Progenitor cell of endocrine pancreas (in vitro differentiated cells): Measurements from ENCODE around the gene SDK2. TPM values are rescaled to one million over a fixed set of nuclear protein-coding genes. Genes with fewer than 3 reads are reported as not detected.

Experiments used
- DNase-seq: peaks from one replicate; pipeline ENCODE4 v3.0.0; 2021; ENCODE audit warnings: low spot score; ENCODE audit not compliant: unreplicated experiment
- H3K27ac Mint-ChIP-seq: 2 replicates; pipeline ENCODE4 v1.8.0; 2021; ENCODE audit warnings: mild to moderate bottlenecking, moderate library complexity, mixed read lengths
- H3K27me3 Mint-ChIP-seq: 2 replicates; pipeline ENCODE4 v1.8.0; 2021; ENCODE audit warnings: mixed read lengths
- H3K36me3 Mint-ChIP-seq: 2 replicates; pipeline ENCODE4 v1.8.0; 2022; ENCODE audit warnings: mixed read lengths; ENCODE audit not compliant: insufficient read depth
- H3K4me1 Mint-ChIP-seq: 2 replicates; pipeline ENCODE4 v1.8.0; 2021; ENCODE audit warnings: low read depth, mixed read lengths
- H3K4me3 Mint-ChIP-seq: 2 replicates; pipeline ENCODE4 v1.8.0; 2021; ENCODE audit warnings: low read depth, mild to moderate bottlenecking, moderate library complexity, mixed read lengths
- H3K9me3 Mint-ChIP-seq: 2 replicates; pipeline ENCODE4 v1.8.0; 2021; ENCODE audit warnings: low read depth, mixed read lengths
- CTCF ChIP-seq: fragments of 200-600 bp; sonication (generic); IDR thresholded peaks from one replicate; pipeline ENCODE4 v1.5.0; 2021; ENCODE audit warnings: antibody characterized with exemption, mild to moderate bottlenecking; ENCODE audit not compliant: unreplicated experiment
- total RNA-seq: library from RNA; stranded (reverse); gene quantifications from 2 replicates; pipeline ENCODE4 v1.2.1, GENCODE V29; 2021

SDK2 gene
- total RNA-seq, 1 donor from 2014 or later = 6.7 TPM

DNA sequence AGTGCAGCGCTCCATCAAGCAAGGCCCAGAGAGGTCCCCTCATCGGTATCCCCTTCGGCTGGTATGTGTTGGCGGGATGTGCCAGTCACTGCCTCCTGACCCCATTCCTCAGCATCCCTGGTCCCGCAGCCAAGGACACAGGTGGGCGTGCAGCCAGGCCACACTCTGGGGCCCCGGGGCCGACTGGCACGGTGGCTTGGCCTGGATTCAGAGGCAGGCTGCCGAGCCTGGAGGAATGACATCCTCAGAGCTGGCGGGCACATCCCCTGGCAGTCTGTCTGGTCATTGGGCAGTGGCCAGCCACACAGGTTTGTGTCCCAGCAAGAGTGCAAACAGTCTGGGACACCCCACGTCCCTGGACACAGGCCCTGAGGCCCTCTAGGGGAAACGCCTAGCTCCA, 111.1 kb downstream of the SDK2 start:
- no peak overlapping the region for H3K4me3 Mint-ChIP-seq
- H3K36me3 Mint-ChIP-seq = no peaks in the 10 kb centered on the region
- H3K27ac Mint-ChIP-seq = no peak overlapping the region
- peaks cover 21% of the 10 kb centered on the region for H3K4me1 Mint-ChIP-seq
- DNase-seq = no peak
- peaks cover 20% of the 10 kb centered on the region for H3K27me3 Mint-ChIP-seq
- no peaks in the 10 kb centered on the region for H3K9me3 Mint-ChIP-seq
- TF ChIP-seq CTCF = no peak

DNA sequence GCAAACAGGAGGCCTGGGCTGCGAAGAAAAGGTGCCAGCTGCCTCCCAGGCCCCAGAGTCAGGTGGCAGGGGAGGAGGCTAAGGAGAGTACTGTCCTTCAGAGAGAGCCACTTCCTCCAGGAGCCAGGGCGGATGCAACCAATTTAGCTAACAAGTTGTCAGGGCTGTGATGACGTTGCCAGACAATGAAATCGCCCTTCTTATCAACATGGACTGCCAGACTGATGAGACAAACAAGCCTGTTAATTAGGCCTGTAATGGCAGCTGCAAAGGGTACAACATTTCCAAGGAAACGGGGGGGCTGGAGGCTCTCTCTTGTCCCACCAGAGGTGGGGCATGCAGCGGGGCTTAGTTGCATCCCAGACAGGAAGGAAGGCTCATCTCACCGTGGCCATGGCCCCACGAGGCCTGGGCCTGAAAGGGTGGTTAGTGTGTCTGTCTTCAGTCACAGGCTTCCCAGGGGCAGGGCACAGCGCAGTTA, 111.8 kb downstream of the SDK2 start:
- Mint-ChIP-seq H3K9me3 (no peaks in the 10 kb centered on the region), H3K4me1 (peaks cover 17% of the 10 kb centered on the region), H3K27me3 (peaks cover 24% of the 10 kb centered on the region), H3K4me3 (no peak overlapping the region), H3K27ac (no peak overlapping the region), H3K36me3 (no peaks in the 10 kb centered on the region)
- TF ChIP-seq CTCF = no peak
- DNase-seq = no peak

DNA sequence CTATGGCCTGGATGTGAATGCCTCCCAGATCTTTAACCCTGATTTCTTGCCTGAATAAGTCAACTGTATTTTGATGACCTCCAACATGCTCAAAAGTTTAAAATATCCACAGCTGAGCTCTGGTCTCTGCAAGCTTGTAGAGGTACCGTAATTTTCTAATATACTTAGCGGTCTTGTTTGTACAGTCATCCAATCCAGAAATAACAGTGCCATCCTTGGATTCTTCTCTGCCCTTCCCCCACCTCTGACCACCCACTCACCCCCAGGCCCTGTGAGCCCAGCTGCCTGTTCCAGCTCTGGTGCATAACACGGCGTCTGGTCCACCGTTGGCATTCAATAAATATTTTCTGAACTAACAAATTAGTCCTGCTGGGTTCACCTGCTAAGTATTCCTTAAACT, 113.1 kb downstream of the SDK2 start:
- no peak for DNase-seq
- no peaks in the 10 kb centered on the region for H3K36me3 Mint-ChIP-seq
- no peak overlapping the region for H3K27ac Mint-ChIP-seq
- TF ChIP-seq CTCF = no peak
- H3K4me1 Mint-ChIP-seq = peaks cover 6% of the 10 kb centered on the region
- H3K9me3 Mint-ChIP-seq = no peaks in the 10 kb centered on the region
- H3K4me3 Mint-ChIP-seq = no peak overlapping the region
- peaks cover 26% of the 10 kb centered on the region for H3K27me3 Mint-ChIP-seq

DNA sequence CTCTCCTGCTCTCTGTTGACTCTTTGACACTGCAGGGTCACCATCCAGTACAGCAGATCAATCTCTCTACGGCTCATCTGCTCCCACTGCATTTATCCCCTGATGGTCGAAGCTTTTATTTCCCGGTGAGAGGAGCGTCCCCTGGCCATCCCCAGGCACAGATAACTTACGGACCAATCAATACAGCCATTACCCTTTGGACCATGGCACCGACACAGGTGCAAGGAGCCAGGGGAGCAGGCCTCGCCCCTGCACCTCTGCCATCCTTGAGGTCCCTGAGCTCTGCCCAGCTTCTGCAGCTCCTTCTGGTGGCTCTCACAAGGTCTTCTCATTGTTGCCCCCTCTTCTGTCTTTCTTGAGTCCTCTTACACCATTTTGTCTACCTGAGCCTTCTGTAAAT, 115.6 kb downstream of the SDK2 start:
- H3K27me3 Mint-ChIP-seq = peaks cover 18% of the 10 kb centered on the region
- H3K4me1 Mint-ChIP-seq = peaks cover 3% of the 10 kb centered on the region
- H3K36me3 Mint-ChIP-seq = no peaks in the 10 kb centered on the region
- H3K4me3 Mint-ChIP-seq = no peak overlapping the region
- H3K27ac Mint-ChIP-seq = no peak overlapping the region
- no peak for TF ChIP-seq CTCF
- DNase-seq = no peak
- no peaks in the 10 kb centered on the region for H3K9me3 Mint-ChIP-seq

DNA sequence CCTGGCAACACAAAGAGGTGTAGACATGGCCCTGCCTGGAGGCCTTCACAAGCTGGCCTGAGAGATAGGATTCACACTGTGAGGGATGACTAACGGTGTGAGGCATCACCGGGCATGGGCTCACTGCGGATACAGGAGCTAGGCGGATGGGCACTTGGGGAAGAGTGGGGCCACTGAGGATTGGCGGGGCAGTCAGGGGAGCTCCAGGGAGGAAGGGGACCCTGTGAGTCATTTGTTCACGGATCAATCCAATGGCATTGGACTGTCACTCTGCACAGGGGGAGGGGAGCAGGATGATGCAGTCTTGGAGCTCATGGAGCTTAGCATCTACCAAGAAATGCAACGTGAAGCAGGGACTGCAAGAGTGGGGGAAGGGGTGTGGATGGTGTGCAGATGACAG, 117.3 kb downstream of the SDK2 start:
- peaks cover 20% of the 10 kb centered on the region for H3K27me3 Mint-ChIP-seq
- DNase-seq = no peak
- TF ChIP-seq CTCF = no peak
- H3K36me3 Mint-ChIP-seq = no peaks in the 10 kb centered on the region
- H3K9me3 Mint-ChIP-seq = no peaks in the 10 kb centered on the region
- H3K4me3 Mint-ChIP-seq = no peak overlapping the region
- H3K27ac Mint-ChIP-seq = no peak overlapping the region
- H3K4me1 Mint-ChIP-seq = no peaks in the 10 kb centered on the region
